ENCODE results near the gene REM2. TPM values are rescaled to one million over a fixed set of nuclear protein-coding genes. Genes with fewer than 3 reads are reported as not detected.
A peak's percentile ranks its signal among the peaks of the same experiment; 100 is the strongest.

Gene REM2
- total and polyA plus RNA-seq, 2 of the 4 experiments (the other 2 are of a cell fraction): under 0.01 to 0.07 TPM

- Histone ChIP-seq H2BK120ac (ENCODE audit: low read depth, low read length) (peak overlapping the region; percentile 98), H3K9me3 (ENCODE audit: control insufficient read depth, insufficient read depth, low read length) (no peaks in the 10 kb centered on the region), H3K4me1 (ENCODE audit: control insufficient read depth, insufficient read depth, low read length) (peaks cover 17% of the 10 kb centered on the region), H2BK20ac (ENCODE audit: low read depth, low read length) (peak overlapping the region; percentile 94), H3K9ac (ENCODE audit: low read depth, low read length) (peak overlapping the region; percentile 41; the same call in 1 of the 2 replicates), H3K18ac (ENCODE audit: low read depth, low read length) (peak overlapping the region; percentile 56), H3K27ac (ENCODE audit: insufficient read depth, low read length) (peak overlapping the region; percentile 72), H4K91ac (ENCODE audit: insufficient read depth, low read depth, low read length) (peak overlapping the region; percentile 93), H3K14ac (replicated peaks; ENCODE audit: low read depth, low read length) (peak overlapping the region; percentile 95), H3K4ac (ENCODE audit: low read depth, low read length) (peak overlapping the region; percentile 98), H3K56ac (ENCODE audit: extremely low read depth, insufficient read depth, low read length) (peak overlapping the region; percentile 81), H2AFZ (replicated peaks; ENCODE audit: low read length, poor library complexity) (peak overlapping the region; percentile 63), H3K79me1 (ENCODE audit: low read depth in 1 of 2, low read length in 2 of 2) (peaks cover 0 to 17% of the 10 kb centered on the region in 2 experiments; a peak in 3 of 4 replicates), H3K27me3 (ENCODE audit: control insufficient read depth, insufficient read depth, low read length) (no peaks in the 10 kb centered on the region), H3K4me3 (ENCODE audit: insufficient read depth, low read depth, low read length) (no peak overlapping the region), H4K20me1 (ENCODE audit: insufficient read depth, low read length) (no peaks in the 10 kb centered on the region), H2AK5ac (ENCODE audit: low read depth, low read length) (peak overlapping the region; percentile 95), H4K5ac (ENCODE audit: low read depth, low read length) (peak overlapping the region; percentile 45), H3K36me3 (ENCODE audit: control insufficient read depth, insufficient read depth, low read length) (peaks cover 21% of the 10 kb centered on the region), H2BK5ac (ENCODE audit: low read depth, low read length, poor library complexity, severe bottlenecking) (peak overlapping the region; percentile 96), H2BK15ac (ENCODE audit: low read depth, low read length) (peak overlapping the region; percentile 74), H2AK9ac (replicated peaks; ENCODE audit: low read depth, low read length, poor library complexity) (peak overlapping the region; percentile 20), H3K4me2 (ENCODE audit: low read depth, low read length) (peak overlapping the region; percentile 25; the same call in 1 of the 2 replicates), H3K9me1 (ENCODE audit: insufficient read depth, low read length) (peaks cover 20% of the 10 kb centered on the region), H4K8ac (ENCODE audit: low read depth in 2 of 2, low read length in 2 of 2) (peak overlapping the region; percentile 42 to 94), H3K23ac (ENCODE audit: low read depth, low read length) (peak overlapping the region; percentile 99)
- in situ Hi-C loops (cut with MboI; ENCODE audit: low sequenced_read_pairs): no loop called here
- ChIA-PET POLR2A (ENCODE audit: unreplicated experiment) (no interaction called here), CTCF (interaction anchor here (0.6 to 2.0 kb wide), 2 partner anchors 12 to 126 kb away, joined by 3 to 7 read pairs; no protein-coding TSS in a partner anchor)
- peak; percentile 82 for ATAC-seq (ENCODE audit: low read depth)
- TF ChIP-seq CEBPB (IDR thresholded peaks at IDR 0.05; ENCODE audit: low read depth, low read length): 0 out of 2 replicates have a peak, but pooled peaks have one; percentile 16
- no peak for TF ChIP-seq NFE2L2 (IDR thresholded peaks at IDR 0.05; ENCODE audit: low read depth, low read length)
- TF ChIP-seq MAZ (IDR thresholded peaks at IDR 0.05; ENCODE audit: borderline replicate concordance, low read depth, low read length): no peak
- peak; percentile 61; the same call in 1 of the 2 replicates for TF ChIP-seq FOS (IDR thresholded peaks at IDR 0.05; ENCODE audit: low read depth, low read length)
- no peak for TF ChIP-seq MAFK (IDR thresholded peaks at IDR 0.05; ENCODE audit: low read depth, low read length)
- peak; percentile 41; the same call in 1 of the 2 replicates for TF ChIP-seq POLR2A (IDR thresholded peaks at IDR 0.05; ENCODE audit: low read depth, low read length)
- no peak for TF ChIP-seq CHD1 (IDR thresholded peaks at IDR 0.05; ENCODE audit: low read depth, low read length)
- BruUV-seq (replicated peaks): no TSS peak
- dilution Hi-C loops (cut with HindIII; ENCODE audit: low sequenced_read_pairs, unreplicated experiment): no loop called here
- intact Hi-C loops (cut with micrococcal nuclease): loop anchor here (5.0 to 10.0 kb wide), 3 partner anchors 61 to 514 kb away; partner anchors contain the start of gene MMP14
- no CpG with 5 or more reads among the region's 8 CpGs for WGBS, 2 experiments (ENCODE audit: extremely low coverage in 2 of 2, insufficient read length in 1 of 2)
- DNase-seq: peak; percentile 88
Observed at GRCh38 chr14:22898302-22899090, 15.5 kb downstream of the REM2 start.
